GM21723 (cell line): Measurements from ENCODE around the gene NFE2.

Experiments
- ATAC-seq: cut with Tn5 transposase; IDR thresholded peaks from one replicate; pipeline ENCODE4 v1.9.1; 2021; ENCODE audit warnings: mild to moderate bottlenecking, moderate library complexity; ENCODE audit not compliant: unreplicated experiment

Gene NFE2

DNA sequence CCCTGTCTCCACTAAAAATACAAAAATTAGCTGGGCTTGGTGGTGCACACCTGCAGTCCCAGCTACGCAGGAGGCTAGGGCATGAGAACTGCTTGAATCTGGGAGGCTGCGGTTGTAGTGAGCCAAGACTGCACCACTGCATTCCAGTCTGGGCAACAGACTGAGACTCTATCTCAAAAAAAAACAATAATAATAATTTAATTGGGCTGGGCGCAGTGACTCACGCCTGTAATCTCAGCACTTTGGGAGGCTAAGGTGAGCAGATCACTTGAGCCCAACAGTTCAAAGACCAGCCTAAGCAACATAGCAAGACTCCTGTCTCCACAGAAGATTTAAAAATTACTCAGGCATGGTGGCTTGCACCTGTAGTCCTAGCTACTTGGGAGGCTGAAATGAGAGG lies 47.6 kb downstream of the NFE2 start:
- no peak for ATAC-seq

DNA sequence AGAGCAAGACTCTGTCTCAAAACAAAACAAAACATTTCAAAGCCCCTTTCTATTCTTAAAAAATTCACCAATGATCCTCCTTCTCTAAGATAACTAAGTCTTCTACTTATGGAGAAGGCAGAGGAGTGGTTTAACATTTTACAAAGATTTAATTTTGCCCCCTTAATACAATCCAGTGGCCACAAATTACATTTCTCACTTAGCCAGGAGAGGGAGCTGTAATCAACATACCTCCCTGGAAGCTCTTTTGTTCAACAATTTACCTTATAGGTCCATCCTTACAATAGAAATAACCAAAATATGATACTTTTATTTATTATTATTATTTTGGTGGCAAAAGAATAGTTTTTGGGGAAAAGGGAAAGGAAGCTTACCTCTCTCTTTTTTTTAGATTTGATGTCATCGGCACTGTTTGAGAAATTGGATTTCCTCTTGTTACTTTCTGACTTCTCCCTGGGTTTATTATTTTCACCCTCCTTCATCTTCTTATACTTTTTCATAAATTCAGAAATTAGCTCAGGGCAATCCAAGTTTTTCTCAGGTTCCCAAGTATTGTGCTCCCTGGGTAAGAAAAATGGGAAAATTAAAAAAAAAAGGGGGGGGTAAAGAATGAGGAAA lies 49.0 kb downstream of the NFE2 start:
- ATAC-seq = no peak

DNA sequence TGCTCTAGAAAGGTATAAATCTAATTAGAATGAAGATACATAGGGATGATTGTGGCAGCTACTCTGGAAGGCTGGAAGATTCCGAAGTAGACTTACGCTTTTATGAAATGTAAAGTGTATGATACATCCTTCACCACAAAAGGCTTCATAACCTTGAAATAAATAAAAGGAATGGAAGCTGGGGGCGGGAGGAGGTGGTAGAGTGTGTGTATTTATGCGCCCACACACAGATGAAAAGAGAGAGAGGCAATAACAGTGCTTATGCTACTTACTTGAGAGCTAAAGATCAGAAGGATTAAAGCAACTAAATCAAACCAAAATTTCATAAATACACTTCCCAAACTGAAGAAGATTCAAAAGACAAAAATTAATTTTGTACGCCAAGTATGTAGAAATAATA lies 51.3 kb downstream of the NFE2 start:
- ATAC-seq = no peak

DNA sequence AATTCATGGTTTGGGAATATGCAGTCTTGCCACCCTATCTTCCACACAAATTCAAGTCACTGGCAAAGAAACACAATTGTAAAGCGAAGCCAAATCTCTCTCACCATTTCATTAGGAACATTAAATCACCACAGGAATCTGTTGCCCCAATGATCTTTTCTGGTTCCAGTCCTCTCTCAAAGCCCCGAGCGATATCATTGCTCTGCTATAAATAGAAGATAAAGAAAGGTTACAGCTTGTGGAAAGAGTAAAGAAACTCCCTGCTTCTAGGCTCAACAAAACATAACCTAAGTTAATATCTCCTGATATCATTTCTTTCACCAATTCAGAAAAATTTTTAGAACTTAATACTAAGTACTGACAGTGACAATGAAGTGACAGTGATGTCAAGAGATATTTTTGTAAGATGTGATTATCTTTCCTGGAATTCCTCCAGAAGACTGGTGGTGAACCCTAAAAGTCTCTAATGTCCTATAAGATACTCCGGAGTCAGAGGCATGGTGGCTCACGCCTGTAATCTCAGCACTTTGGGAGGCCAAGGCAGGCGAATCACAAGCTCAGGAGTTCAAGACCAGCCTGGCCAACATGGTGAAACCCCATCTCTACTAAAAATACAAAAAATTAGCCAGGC lies 54.7 kb downstream of the NFE2 start:
- no peak for ATAC-seq
